ENCODE measurements around the gene BNIPL. TPM values are rescaled to one million over a fixed set of nuclear protein-coding genes. Genes with fewer than 3 reads are reported as not detected.

The BNIPL gene
- total and polyA plus RNA-seq, 8 donors, result 3.5 to 11.6 (median 8.5) TPM

GRCh38 chr1:151009206-151009587 is 27.2 kb upstream of the BNIPL start:
- no peak for ATAC-seq
- Histone ChIP-seq H3K27ac (peak overlapping the region; percentile 94 to 96), H3K9me3 (no peaks in the 10 kb centered on the region), H3K36me3 (no peaks in the 10 kb centered on the region), H3K4me3 (peak overlapping the region; percentile 65 to 66), H3K27me3 (no peaks in the 10 kb centered on the region), H3K4me1 (peaks cover 40 to 73% of the 10 kb centered on the region in 2 donors)
- intact Hi-C loops (cut with DNase I), result no loop called here
- no peak for DNase-seq
- TF ChIP-seq, protein P1, sequence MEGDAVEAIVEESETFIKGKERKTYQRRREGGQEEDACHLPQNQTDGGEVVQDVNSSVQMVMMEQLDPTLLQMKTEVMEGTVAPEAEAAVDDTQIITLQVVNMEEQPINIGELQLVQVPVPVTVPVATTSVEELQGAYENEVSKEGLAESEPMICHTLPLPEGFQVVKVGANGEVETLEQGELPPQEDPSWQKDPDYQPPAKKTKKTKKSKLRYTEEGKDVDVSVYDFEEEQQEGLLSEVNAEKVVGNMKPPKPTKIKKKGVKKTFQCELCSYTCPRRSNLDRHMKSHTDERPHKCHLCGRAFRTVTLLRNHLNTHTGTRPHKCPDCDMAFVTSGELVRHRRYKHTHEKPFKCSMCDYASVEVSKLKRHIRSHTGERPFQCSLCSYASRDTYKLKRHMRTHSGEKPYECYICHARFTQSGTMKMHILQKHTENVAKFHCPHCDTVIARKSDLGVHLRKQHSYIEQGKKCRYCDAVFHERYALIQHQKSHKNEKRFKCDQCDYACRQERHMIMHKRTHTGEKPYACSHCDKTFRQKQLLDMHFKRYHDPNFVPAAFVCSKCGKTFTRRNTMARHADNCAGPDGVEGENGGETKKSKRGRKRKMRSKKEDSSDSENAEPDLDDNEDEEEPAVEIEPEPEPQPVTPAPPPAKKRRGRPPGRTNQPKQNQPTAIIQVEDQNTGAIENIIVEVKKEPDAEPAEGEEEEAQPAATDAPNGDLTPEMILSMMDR (IDR thresholded peaks at IDR 0.05), result no peak

GRCh38 chr1:151009674-151010345 is 26.6 kb upstream of the BNIPL start:
- no peaks in the 10 kb centered on the region for H3K27me3 ChIP-seq

DNA sequence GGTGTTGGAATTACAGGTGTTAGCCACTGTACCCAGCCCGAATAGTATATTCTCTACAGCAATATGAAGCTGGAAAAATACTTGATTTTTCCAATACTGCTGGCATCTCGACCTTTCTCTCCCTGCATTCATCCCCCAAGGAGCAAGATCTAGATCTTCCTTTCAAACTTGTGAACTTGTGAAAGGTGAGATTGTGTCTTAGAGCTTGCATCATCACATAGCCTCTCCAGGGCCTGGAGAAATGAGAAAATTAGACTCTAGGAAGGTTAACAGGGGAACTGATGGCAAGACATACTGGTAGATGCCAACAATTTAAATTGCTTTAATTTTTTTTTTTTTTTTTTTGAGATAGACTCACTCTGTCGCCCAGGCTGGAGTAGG is 26.1 kb upstream of the BNIPL start:
- ATAC-seq (no peak), DNase-seq (no peak)
- TF ChIP-seq, protein P1 (IDR thresholded peaks at IDR 0.05), result no peak
- Histone ChIP-seq H3K27me3 (no peaks in the 10 kb centered on the region), H3K27ac (no peak overlapping the region), H3K36me3 (no peaks in the 10 kb centered on the region), H3K9me3 (no peaks in the 10 kb centered on the region), H3K4me1 (peaks cover 31 to 62% of the 10 kb centered on the region in 2 donors), H3K4me3 (no peak overlapping the region)
- intact Hi-C loops (cut with DNase I), result no loop called here

More at GRCh38 chr1:151009674-151010345, 26.6 kb upstream of the BNIPL start:
- DNase-seq (no peak), ATAC-seq (no peak)
- Histone ChIP-seq H3K27ac (peak overlapping the region in 1 of 2 donors; percentile 94), H3K9me3 (no peaks in the 10 kb centered on the region), H3K36me3 (no peaks in the 10 kb centered on the region), H3K4me1 (peaks cover 34 to 67% of the 10 kb centered on the region in 2 donors), H3K4me3 (peak overlapping the region in 1 of 2 donors; percentile 65)
- TF ChIP-seq, protein P1 (IDR thresholded peaks at IDR 0.05), result no peak
- intact Hi-C loops (cut with DNase I), result no loop called here

DNA sequence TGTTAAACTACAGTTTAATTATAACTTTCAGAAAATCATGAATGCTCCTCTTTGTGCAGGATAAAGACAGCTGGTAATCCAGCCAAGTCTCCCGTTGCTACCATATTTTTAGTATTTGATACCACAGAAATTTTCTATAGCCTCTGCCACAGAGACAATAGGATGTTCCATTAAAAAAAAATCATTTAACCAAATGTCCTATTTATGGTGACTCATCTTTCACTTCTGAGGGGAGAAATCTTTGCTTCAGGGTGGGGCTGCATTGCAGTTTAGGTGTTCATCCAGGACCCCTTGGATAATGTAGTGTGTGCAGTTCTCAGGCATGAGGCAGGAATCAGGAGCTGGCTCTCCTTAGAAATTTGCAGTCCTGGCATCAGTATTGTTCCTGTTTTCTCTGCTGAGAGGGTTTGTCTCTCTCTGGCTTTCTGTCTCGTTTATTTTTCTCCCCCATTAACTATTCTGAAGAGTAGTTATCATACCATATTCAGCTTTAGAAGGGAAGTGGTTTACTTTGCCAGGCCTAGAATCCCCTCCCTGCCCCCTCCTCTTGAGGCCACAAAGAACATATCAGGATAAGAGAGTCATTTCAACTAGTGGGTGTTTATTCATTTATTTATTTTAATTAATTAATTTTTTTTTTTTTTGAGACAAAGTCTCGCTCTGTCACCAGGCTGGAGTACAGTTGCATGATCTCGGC is 25.1 kb upstream of the BNIPL start:
- ATAC-seq (no peak), DNase-seq (no peak)
- H3K27ac ChIP-seq, result peak overlapping the region; percentile 1 to 13
- H3K4me1 ChIP-seq, result peaks cover 31 to 53% of the 10 kb centered on the region in 2 donors
- H3K9me3 ChIP-seq, result no peaks in the 10 kb centered on the region
- intact Hi-C loops (cut with DNase I), result no loop called here
- no peaks in the 10 kb centered on the region for H3K27me3 ChIP-seq
- TF ChIP-seq, protein P1 (IDR thresholded peaks at IDR 0.05), result no peak
- H3K4me3 ChIP-seq, result no peak overlapping the region
- no peaks in the 10 kb centered on the region for H3K36me3 ChIP-seq

DNA sequence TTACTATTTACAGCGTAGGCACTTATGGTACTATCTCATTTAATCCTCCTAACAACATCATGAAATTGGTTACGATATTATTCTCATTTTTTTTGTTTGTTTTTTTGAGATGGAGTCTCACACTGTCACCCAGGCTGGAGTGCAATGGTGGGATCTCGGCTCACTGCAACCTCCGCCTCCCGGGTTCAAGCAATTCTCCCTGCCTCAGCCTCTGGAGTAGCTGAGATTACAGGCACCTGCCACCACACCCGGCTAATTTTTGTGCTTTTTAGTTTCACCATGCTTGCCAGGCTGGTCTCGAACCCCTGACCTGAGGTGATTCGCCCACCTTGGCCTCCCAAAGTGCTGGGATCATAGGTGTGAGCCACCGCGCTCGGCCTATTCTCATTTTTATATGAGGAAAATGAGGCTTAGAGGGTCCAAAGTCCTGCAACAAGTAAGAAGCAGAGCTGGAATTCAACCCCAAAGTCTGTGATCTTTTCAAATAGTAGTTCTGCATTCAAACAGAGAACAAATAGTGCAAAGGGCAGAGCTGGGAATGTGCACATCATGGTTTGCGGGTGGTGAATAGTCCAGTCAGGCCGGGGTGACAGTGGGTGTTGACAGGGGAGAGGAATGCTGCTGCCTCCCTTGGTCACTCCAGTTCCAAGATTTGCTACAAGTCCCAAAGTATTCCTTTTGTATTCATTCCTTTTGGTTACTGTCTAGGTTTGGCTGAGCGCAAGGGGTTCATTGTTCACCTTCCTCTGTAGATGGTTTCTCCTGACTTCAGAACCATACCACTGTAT is 23.5 kb upstream of the BNIPL start:
- intact Hi-C loops (cut with DNase I), result no loop called here
- Histone ChIP-seq H3K27me3 (no peaks in the 10 kb centered on the region), H3K4me1 (peaks cover 20 to 41% of the 10 kb centered on the region in 2 donors), H3K9me3 (no peaks in the 10 kb centered on the region), H3K27ac (peak overlapping the region; percentile 17 to 39), H3K4me3 (no peak overlapping the region), H3K36me3 (peaks cover 0 to 1% of the 10 kb centered on the region in 2 donors)
- TF ChIP-seq, protein P1 (IDR thresholded peaks at IDR 0.05), result no peak
- peak; percentile 6 for ATAC-seq
- DNase-seq, result no peak
